ENCODE data around the gene SCFD2. TPM values are rescaled to one million over a fixed set of nuclear protein-coding genes. Genes with fewer than 3 reads are reported as not detected.

SCFD2 gene
- total and polyA plus RNA-seq, 7 experiments from 2014 or later = 13.4 to 32.8 (median 20.8) TPM

DNA sequence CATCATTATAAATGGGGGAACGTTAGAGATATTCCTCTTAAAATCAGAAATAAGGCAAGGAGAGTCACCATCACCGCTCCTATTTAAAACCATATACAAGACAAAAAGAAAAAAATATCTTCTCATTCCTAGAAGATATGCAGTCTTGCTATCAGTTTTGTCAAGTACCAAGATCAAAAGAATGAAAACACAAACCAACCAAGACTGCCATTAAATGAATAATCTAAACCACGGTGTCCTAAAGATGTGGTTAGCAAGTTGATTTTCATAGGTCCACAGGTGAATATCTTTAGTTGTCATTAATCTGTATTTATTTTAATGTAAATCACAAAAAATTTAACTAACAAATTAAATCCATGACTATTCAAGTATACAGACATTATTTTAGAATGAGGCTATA is 39.3 kb downstream of the SCFD2 start:
- Histone ChIP-seq H3K27me3 (ENCODE audit: control insufficient read depth in 2 of 2, insufficient read depth in 2 of 2, low read length in 2 of 2) (no peaks in the 10 kb centered on the region), H3K36me3 (ENCODE audit: control insufficient read depth in 2 of 3, insufficient read depth in 3 of 3, low read length in 3 of 3) (no peaks in the 10 kb centered on the region), H3K27ac (ENCODE audit: low read depth, low read length) (no peak overlapping the region), H3K4me1 (ENCODE audit: control insufficient read depth in 2 of 2, insufficient read depth in 2 of 2, low read length in 2 of 2) (no peaks in the 10 kb centered on the region), H3K9me3 (ENCODE audit: control insufficient read depth in 2 of 3, low read length in 3 of 3) (no peaks in the 10 kb centered on the region), H3K4me3 (ENCODE audit: low read length) (no peak overlapping the region)
- peak overlapping the region in 1 of 9 donors; percentile 21 for H3K27ac Mint-ChIP-seq
- peaks cover 10 to 43% (median 23%) of the 10 kb centered on the region in 5 donors for H3K36me3 Mint-ChIP-seq
- ChIA-PET POLR2A (no interaction called here), CTCF (no interaction called here)
- peaks cover 0 to 9% (median 4%) of the 10 kb centered on the region in 11 donors for H3K9me3 Mint-ChIP-seq
- H3K4me1 Mint-ChIP-seq = peaks cover 4 to 36% (median 25%) of the 10 kb centered on the region in 7 donors
- peak overlapping the region in 1 of 10 donors; percentile 15 for H3K4me3 Mint-ChIP-seq
- intact Hi-C loops (cut with micrococcal nuclease) = no loop called here
- H3K27me3 Mint-ChIP-seq = no peaks in the 10 kb centered on the region
- no peak for DNase-seq
- ATAC-seq = no peak

DNA sequence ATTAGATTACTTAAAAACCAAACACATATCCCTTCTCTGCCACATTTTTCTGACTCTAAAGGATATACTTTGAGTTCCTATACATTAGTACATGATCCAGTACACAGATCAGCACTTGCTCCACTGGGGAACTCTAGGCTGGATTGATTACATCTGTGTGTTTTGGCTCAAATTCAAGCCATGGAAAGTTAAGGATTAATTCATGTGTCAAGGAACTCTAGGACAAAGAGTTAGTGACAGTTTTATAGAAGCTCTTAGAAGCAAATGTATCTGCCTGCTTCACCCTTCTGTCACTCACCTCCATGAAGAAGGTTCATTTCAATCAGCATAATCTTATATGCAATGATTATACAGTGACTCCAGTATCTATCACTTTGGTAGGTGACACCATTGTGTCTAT is 43.2 kb downstream of the SCFD2 start:
- intact Hi-C loops (cut with micrococcal nuclease) = no loop called here
- DNase-seq (no peak), ATAC-seq (no peak)
- Histone ChIP-seq H3K27ac (ENCODE audit: low read depth, low read length) (no peak overlapping the region), H3K4me3 (ENCODE audit: low read length) (no peak overlapping the region), H3K4me1 (ENCODE audit: control insufficient read depth in 2 of 2, insufficient read depth in 2 of 2, low read length in 2 of 2) (no peaks in the 10 kb centered on the region), H3K36me3 (ENCODE audit: control insufficient read depth in 2 of 3, insufficient read depth in 3 of 3, low read length in 3 of 3) (no peaks in the 10 kb centered on the region), H3K27me3 (ENCODE audit: control insufficient read depth in 2 of 2, insufficient read depth in 2 of 2, low read length in 2 of 2) (no peaks in the 10 kb centered on the region), H3K9me3 (ENCODE audit: control insufficient read depth in 2 of 3, low read length in 3 of 3) (no peaks in the 10 kb centered on the region)
- POLR2A ChIA-PET = no interaction called here
- Mint-ChIP-seq H3K36me3 (peaks cover 6 to 30% (median 12%) of the 10 kb centered on the region in 5 donors), H3K27ac (no peak overlapping the region), H3K4me1 (peaks cover 9 to 52% (median 33%) of the 10 kb centered on the region in 7 donors), H3K4me3 (no peak overlapping the region), H3K27me3 (no peaks in the 10 kb centered on the region), H3K9me3 (peaks cover 0 to 3% (median 0%) of the 10 kb centered on the region in 11 donors)
- CTCF ChIA-PET = no interaction called here

DNA sequence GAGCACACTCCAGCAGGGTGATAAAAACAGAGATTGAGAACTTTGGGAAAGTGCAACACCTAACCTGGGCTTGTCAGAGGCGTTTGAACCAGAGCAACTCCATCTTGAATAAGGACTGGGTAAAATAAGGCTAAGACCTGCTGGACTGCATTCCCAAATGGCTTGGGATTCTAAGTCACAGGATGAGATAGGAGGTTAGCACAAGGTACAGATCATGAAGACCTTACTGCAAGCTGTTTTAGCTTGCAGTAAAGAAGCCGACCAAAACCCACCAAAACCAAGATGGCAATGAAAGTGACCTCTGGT is 43.9 kb downstream of the SCFD2 start:
- DNase-seq (no peak), ATAC-seq (no peak)
- Histone ChIP-seq H3K4me3 (ENCODE audit: low read length) (no peak overlapping the region), H3K27me3 (ENCODE audit: control insufficient read depth in 2 of 2, insufficient read depth in 2 of 2, low read length in 2 of 2) (no peaks in the 10 kb centered on the region), H3K27ac (ENCODE audit: low read depth, low read length) (no peak overlapping the region), H3K4me1 (ENCODE audit: control insufficient read depth in 2 of 2, insufficient read depth in 2 of 2, low read length in 2 of 2) (no peaks in the 10 kb centered on the region), H3K9me3 (ENCODE audit: control insufficient read depth in 2 of 3, low read length in 3 of 3) (no peaks in the 10 kb centered on the region), H3K36me3 (ENCODE audit: control insufficient read depth in 2 of 3, insufficient read depth in 3 of 3, low read length in 3 of 3) (no peaks in the 10 kb centered on the region)
- ChIA-PET POLR2A (no interaction called here), CTCF (no interaction called here)
- Mint-ChIP-seq H3K27me3 (no peaks in the 10 kb centered on the region), H3K27ac (no peak overlapping the region), H3K9me3 (peaks cover 0 to 3% (median 0%) of the 10 kb centered on the region in 11 donors), H3K4me1 (peaks cover 9 to 49% (median 33%) of the 10 kb centered on the region in 7 donors), H3K4me3 (no peak overlapping the region), H3K36me3 (peaks cover 0 to 23% (median 8%) of the 10 kb centered on the region in 5 donors)
- intact Hi-C loops (cut with micrococcal nuclease) = no loop called here

DNA sequence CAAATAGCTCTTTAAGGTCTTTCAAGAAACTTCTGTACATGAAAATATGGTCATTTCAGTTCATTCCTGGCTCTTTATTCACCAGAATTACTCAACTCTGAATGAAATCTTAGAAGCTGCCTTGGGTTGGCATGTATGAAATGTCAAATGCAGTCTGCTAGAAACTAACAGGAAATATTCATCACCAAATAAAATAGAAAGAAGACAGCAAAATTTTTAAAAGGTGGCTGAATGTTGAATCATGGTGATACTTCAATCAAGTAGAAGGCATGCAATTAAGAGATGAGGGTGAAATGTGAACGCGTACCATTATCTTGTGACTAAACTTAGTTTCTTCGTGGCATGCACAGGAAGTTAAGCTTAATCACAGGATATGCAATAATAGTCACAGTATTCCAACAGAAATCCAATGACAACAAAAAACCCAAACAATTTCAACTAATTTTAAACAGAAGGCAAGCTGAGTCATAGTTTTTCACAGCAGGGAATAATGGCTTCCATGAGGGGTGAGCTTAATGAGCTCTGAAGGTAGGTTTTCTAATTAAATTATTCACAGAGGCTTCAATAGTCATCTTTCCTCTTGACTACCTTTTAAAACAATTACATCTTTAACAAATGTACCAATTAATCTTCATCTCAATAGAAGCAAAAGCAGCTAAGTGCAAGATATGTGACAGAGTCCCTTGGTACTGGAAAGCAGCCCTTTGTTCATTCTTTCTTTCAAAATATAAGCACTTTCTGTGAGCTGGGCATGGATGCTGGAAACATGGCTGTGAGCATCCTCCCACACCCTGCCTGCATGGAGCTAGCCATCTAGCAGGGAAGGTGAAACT is 44.5 kb downstream of the SCFD2 start:
- Mint-ChIP-seq H3K27ac (peak overlapping the region in 1 of 9 donors; percentile 7), H3K4me1 (peaks cover 8 to 50% (median 35%) of the 10 kb centered on the region in 7 donors), H3K27me3 (no peaks in the 10 kb centered on the region), H3K36me3 (peaks cover 0 to 20% (median 5%) of the 10 kb centered on the region in 5 donors), H3K4me3 (peak overlapping the region in 1 of 10 donors; percentile 37), H3K9me3 (peaks cover 0 to 3% (median 0%) of the 10 kb centered on the region in 11 donors)
- ATAC-seq (no peak), DNase-seq (no peak)
- Histone ChIP-seq H3K9me3 (ENCODE audit: control insufficient read depth in 2 of 3, low read length in 3 of 3) (no peaks in the 10 kb centered on the region), H3K36me3 (ENCODE audit: control insufficient read depth in 2 of 3, insufficient read depth in 3 of 3, low read length in 3 of 3) (no peaks in the 10 kb centered on the region), H3K4me3 (ENCODE audit: low read length) (no peak overlapping the region), H3K4me1 (ENCODE audit: control insufficient read depth in 2 of 2, insufficient read depth in 2 of 2, low read length in 2 of 2) (no peaks in the 10 kb centered on the region), H3K27ac (ENCODE audit: low read depth, low read length) (no peak overlapping the region), H3K27me3 (ENCODE audit: control insufficient read depth in 2 of 2, insufficient read depth in 2 of 2, low read length in 2 of 2) (no peaks in the 10 kb centered on the region)
- POLR2A ChIA-PET = no interaction called here
- intact Hi-C loops (cut with micrococcal nuclease) = no loop called here
- CTCF ChIA-PET = no interaction called here

DNA sequence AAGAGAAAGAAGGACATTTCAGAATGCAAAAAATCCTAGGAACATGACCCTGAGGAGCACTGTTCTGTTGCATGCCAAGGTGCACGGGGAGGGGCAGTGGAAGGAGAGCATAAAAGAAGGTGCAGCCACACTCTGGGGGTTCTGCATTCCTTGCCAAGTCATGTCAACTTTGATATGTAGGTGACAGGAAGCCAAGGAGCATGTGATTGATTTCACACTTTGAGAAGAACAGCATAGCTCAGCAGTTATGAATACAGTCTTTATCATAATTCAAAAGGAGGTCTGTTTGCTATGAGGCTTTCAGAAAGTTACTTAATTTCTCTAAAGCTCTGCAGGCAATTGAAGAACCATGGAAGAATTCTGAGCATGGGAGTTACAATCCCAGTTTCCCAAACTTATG is 50.6 kb downstream of the SCFD2 start:
- H3K27me3 ChIP-seq (ENCODE audit: control insufficient read depth in 2 of 2, insufficient read depth in 2 of 2, low read length in 2 of 2) = no peaks in the 10 kb centered on the region
- DNase-seq (peak in 1 of 9 donors; percentile 1), ATAC-seq (no peak)
- H3K4me3 ChIP-seq (ENCODE audit: low read length) = no peak overlapping the region
- peaks cover 0 to 25% (median 8%) of the 10 kb centered on the region in 5 donors for H3K36me3 Mint-ChIP-seq
- intact Hi-C loops (cut with micrococcal nuclease) = loop anchor here in 1 of 2 donors (10.0 kb wide), 1 partner anchor 920 kb away; no protein-coding TSS in a partner anchor
- H3K36me3 ChIP-seq (ENCODE audit: control insufficient read depth in 2 of 3, insufficient read depth in 3 of 3, low read length in 3 of 3) = peaks cover 0 to 11% (median 0%) of the 10 kb centered on the region in 3 experiments
- CTCF ChIA-PET = no interaction called here
- H3K27ac ChIP-seq (ENCODE audit: low read depth, low read length) = no peak overlapping the region
- peak overlapping the region in 1 of 9 donors; percentile 42 for H3K27ac Mint-ChIP-seq
- peaks cover 9 to 40% (median 35%) of the 10 kb centered on the region in 7 donors for H3K4me1 Mint-ChIP-seq
- H3K4me1 ChIP-seq (ENCODE audit: control insufficient read depth in 2 of 2, insufficient read depth in 2 of 2, low read length in 2 of 2) = no peaks in the 10 kb centered on the region
- no peaks in the 10 kb centered on the region for H3K9me3 ChIP-seq (ENCODE audit: control insufficient read depth in 2 of 3, low read length in 3 of 3)
- POLR2A ChIA-PET = no interaction called here
- no peak overlapping the region for H3K4me3 Mint-ChIP-seq
- H3K27me3 Mint-ChIP-seq = no peaks in the 10 kb centered on the region
- no peaks in the 10 kb centered on the region for H3K9me3 Mint-ChIP-seq

DNA sequence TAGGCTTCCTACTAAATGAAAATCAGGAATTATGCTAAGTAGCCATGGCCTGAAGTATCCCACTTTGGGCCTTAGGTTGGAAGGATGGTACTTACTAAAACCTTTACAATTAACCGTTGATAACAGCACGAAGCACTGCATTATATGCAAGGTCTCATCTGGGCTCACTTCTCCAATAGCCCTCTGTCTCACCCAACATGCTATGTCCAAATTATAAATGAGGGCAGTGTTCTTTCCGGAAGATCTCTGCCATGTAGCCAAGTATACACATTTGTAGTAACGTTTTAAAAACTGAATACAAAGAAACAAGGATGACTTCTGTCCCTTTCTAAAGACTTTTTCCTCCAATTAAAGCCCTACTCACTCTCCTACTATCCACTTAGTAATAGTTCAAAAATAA is 51.6 kb downstream of the SCFD2 start:
- Histone ChIP-seq H3K9me3 (ENCODE audit: control insufficient read depth in 2 of 3, low read length in 3 of 3) (no peaks in the 10 kb centered on the region), H3K4me1 (ENCODE audit: control insufficient read depth in 2 of 2, insufficient read depth in 2 of 2, low read length in 2 of 2) (no peaks in the 10 kb centered on the region), H3K4me3 (ENCODE audit: low read length) (no peak overlapping the region), H3K36me3 (ENCODE audit: control insufficient read depth in 2 of 3, insufficient read depth in 3 of 3, low read length in 3 of 3) (peaks cover 0 to 11% (median 0%) of the 10 kb centered on the region in 3 experiments), H3K27ac (ENCODE audit: low read depth, low read length) (no peak overlapping the region), H3K27me3 (ENCODE audit: control insufficient read depth in 2 of 2, insufficient read depth in 2 of 2, low read length in 2 of 2) (no peaks in the 10 kb centered on the region)
- ATAC-seq = no peak
- intact Hi-C loops (cut with micrococcal nuclease) = loop anchor here in 1 of 2 donors (10.0 kb wide), 1 partner anchor 921 kb away; no protein-coding TSS in a partner anchor
- H3K9me3 Mint-ChIP-seq = no peaks in the 10 kb centered on the region
- CTCF ChIA-PET = no interaction called here
- H3K27ac Mint-ChIP-seq = no peak overlapping the region
- POLR2A ChIA-PET = no interaction called here
- peaks cover 9 to 40% (median 35%) of the 10 kb centered on the region in 7 donors for H3K4me1 Mint-ChIP-seq
- no peaks in the 10 kb centered on the region for H3K27me3 Mint-ChIP-seq
- no peak for DNase-seq
- no peak overlapping the region for H3K4me3 Mint-ChIP-seq
- peaks cover 0 to 33% (median 15%) of the 10 kb centered on the region in 5 donors for H3K36me3 Mint-ChIP-seq

DNA sequence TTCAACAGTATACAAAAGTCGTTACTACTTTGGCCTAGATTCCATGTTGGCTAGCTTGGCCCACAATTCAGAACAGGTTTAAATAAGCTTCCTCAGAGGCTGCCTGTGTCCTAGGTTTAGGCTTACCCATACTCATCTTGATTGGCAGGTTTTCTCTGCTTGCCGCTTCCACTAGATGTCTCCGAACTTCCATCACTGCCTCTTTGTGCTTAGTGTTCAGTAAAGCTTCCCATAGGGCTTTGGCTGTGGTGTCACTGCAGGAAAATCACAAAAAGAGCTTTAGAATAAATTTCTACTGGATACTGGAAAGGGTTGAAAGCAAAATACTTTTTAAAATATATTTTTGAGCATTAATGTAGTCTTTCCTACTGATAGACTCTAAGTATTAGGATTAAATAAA is 52.4 kb downstream of the SCFD2 start:
- Histone ChIP-seq H3K9me3 (ENCODE audit: control insufficient read depth in 2 of 3, low read length in 3 of 3) (no peaks in the 10 kb centered on the region), H3K4me3 (ENCODE audit: low read length) (no peak overlapping the region), H3K36me3 (ENCODE audit: control insufficient read depth in 2 of 3, insufficient read depth in 3 of 3, low read length in 3 of 3) (peaks cover 0 to 11% (median 0%) of the 10 kb centered on the region in 3 experiments), H3K27ac (ENCODE audit: low read depth, low read length) (no peak overlapping the region), H3K4me1 (ENCODE audit: control insufficient read depth in 2 of 2, insufficient read depth in 2 of 2, low read length in 2 of 2) (no peaks in the 10 kb centered on the region), H3K27me3 (ENCODE audit: control insufficient read depth in 2 of 2, insufficient read depth in 2 of 2, low read length in 2 of 2) (no peaks in the 10 kb centered on the region)
- H3K36me3 Mint-ChIP-seq = peaks cover under 1 to 40% (median 18%) of the 10 kb centered on the region in 5 donors
- H3K27ac Mint-ChIP-seq = no peak overlapping the region
- CTCF ChIA-PET = no interaction called here
- no peaks in the 10 kb centered on the region for H3K27me3 Mint-ChIP-seq
- intact Hi-C loops (cut with micrococcal nuclease) = loop anchor here in 1 of 2 donors (10.0 kb wide), 1 partner anchor 921 kb away; no protein-coding TSS in a partner anchor
- H3K4me1 Mint-ChIP-seq = peaks cover 9 to 35% (median 27%) of the 10 kb centered on the region in 7 donors
- H3K9me3 Mint-ChIP-seq = no peaks in the 10 kb centered on the region
- ATAC-seq (no peak), DNase-seq (no peak)
- POLR2A ChIA-PET = no interaction called here
- H3K4me3 Mint-ChIP-seq = no peak overlapping the region

All from naive thymus-derived CD4-positive, alpha-beta T cell (primary cell).